HEK293 (cell line): Measurements from ENCODE around the gene DOK4.

ENCODE experiments used
- BCL11B ChIP-seq: fragments of 450-650 bp; formaldehyde crosslinking; IDR thresholded peaks from 2 replicates; pipeline ENCODE4 v1.5.1; 2016; ENCODE audit warnings: low read depth, missing biosample characterization, missing genetic modification characterization
- CTCF ChIP-seq: fragments of 450-650 bp; formaldehyde crosslinking; IDR thresholded peaks from 2 replicates; pipeline ENCODE4 v1.5.1; 2016; ENCODE audit warnings: missing biosample characterization, missing genetic modification characterization
- PRDM10 ChIP-seq: fragments of 450-650 bp; formaldehyde crosslinking; IDR thresholded peaks from 2 replicates; pipeline ENCODE4 v1.5.1; 2016; ENCODE audit warnings: missing biosample characterization, missing genetic modification characterization
- ZBTB10 ChIP-seq: fragments of 450-650 bp; formaldehyde crosslinking; IDR thresholded peaks from 2 replicates; pipeline ENCODE4 v1.5.1; 2016; ENCODE audit warnings: missing biosample characterization, missing genetic modification characterization
- ZNF121 ChIP-seq: fragments of 450-650 bp; formaldehyde crosslinking; IDR thresholded peaks from 2 replicates; pipeline ENCODE4 v1.5.1; 2016; ENCODE audit warnings: missing biosample characterization, missing genetic modification characterization
- ZNF362 ChIP-seq: fragments of 450-650 bp; formaldehyde crosslinking; IDR thresholded peaks from 2 replicates; pipeline ENCODE4 v1.5.1; 2016; ENCODE audit warnings: missing biosample characterization, missing genetic modification characterization
- ZNF571 ChIP-seq: fragments of 450-650 bp; formaldehyde crosslinking; IDR thresholded peaks from 2 replicates; pipeline ENCODE4 v1.5.0; 2017; ENCODE audit warnings: missing biosample characterization, missing genetic modification characterization
- TF ChIP-seq, protein P1 (sequence below): fragments of 450-650 bp; formaldehyde crosslinking; IDR thresholded peaks from 2 replicates; pipeline ENCODE4 v1.5.1; 2016; ENCODE audit warnings: missing biosample characterization, missing genetic modification characterization, low read depth
- TF ChIP-seq, protein P2 (sequence below): fragments of 450-650 bp; formaldehyde crosslinking; IDR thresholded peaks from 2 replicates; pipeline ENCODE4 v1.5.1; 2016; ENCODE audit warnings: missing biosample characterization, missing genetic modification characterization, borderline replicate concordance

- TF ChIP-seq ZNF121 (tag by site-specific recombination), result no peak
- TF ChIP-seq, protein P1, sequence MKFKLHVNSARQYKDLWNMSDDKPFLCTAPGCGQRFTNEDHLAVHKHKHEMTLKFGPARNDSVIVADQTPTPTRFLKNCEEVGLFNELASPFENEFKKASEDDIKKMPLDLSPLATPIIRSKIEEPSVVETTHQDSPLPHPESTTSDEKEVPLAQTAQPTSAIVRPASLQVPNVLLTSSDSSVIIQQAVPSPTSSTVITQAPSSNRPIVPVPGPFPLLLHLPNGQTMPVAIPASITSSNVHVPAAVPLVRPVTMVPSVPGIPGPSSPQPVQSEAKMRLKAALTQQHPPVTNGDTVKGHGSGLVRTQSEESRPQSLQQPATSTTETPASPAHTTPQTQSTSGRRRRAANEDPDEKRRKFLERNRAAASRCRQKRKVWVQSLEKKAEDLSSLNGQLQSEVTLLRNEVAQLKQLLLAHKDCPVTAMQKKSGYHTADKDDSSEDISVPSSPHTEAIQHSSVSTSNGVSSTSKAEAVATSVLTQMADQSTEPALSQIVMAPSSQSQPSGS (tag by site-specific recombination), result no peak
- no peak for TF ChIP-seq CTCF (tag by site-specific recombination)
- no peak for TF ChIP-seq PRDM10
- TF ChIP-seq ZNF362, result no peak
- TF ChIP-seq BCL11B (tag by site-specific recombination), result no peak
- TF ChIP-seq ZBTB10, result no peak
- TF ChIP-seq ZNF571 (tag by site-specific recombination), result no peak
- TF ChIP-seq, protein P2, sequence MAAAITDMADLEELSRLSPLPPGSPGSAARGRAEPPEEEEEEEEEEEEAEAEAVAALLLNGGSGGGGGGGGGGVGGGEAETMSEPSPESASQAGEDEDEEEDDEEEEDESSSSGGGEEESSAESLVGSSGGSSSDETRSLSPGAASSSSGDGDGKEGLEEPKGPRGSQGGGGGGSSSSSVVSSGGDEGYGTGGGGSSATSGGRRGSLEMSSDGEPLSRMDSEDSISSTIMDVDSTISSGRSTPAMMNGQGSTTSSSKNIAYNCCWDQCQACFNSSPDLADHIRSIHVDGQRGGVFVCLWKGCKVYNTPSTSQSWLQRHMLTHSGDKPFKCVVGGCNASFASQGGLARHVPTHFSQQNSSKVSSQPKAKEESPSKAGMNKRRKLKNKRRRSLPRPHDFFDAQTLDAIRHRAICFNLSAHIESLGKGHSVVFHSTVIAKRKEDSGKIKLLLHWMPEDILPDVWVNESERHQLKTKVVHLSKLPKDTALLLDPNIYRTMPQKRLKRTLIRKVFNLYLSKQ (tag by site-specific recombination), result no peak
Observed at GRCh38 chr16:57531635-57532265, 45.5 kb upstream of the DOK4 start.
